ENCODE results near the gene CTNNA3. TPM values are rescaled to one million over a fixed set of nuclear protein-coding genes. Genes with fewer than 3 reads are reported as not detected.

The CTNNA3 gene
- total RNA-seq, 6 donors from 2014 or later = 0.20 to 2.0 TPM; not detected in 4

DNA sequence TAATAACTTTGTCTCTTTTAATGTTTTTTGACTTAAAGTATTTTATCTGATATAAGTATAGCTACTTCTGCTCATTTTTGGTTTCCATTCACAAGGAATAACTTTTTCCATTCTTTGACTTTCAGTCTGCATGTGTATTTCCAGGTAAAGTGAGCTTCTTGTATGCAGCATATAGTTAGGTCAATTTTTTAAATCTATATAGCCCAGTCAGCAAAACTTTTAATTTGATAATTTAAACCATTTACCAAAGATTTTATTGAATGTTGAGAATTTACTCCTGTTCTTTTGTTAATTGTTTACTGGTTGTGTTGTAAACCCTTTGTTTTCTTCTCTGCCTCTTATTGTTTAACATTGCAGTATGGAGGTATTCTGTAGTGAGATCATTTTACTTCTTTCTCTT is 1467.1 kb downstream of the CTNNA3 start:
- H3K36me3 ChIP-seq = no peaks in the 10 kb centered on the region
- no peak overlapping the region for H3K4me3 ChIP-seq
- TF ChIP-seq, protein P1, sequence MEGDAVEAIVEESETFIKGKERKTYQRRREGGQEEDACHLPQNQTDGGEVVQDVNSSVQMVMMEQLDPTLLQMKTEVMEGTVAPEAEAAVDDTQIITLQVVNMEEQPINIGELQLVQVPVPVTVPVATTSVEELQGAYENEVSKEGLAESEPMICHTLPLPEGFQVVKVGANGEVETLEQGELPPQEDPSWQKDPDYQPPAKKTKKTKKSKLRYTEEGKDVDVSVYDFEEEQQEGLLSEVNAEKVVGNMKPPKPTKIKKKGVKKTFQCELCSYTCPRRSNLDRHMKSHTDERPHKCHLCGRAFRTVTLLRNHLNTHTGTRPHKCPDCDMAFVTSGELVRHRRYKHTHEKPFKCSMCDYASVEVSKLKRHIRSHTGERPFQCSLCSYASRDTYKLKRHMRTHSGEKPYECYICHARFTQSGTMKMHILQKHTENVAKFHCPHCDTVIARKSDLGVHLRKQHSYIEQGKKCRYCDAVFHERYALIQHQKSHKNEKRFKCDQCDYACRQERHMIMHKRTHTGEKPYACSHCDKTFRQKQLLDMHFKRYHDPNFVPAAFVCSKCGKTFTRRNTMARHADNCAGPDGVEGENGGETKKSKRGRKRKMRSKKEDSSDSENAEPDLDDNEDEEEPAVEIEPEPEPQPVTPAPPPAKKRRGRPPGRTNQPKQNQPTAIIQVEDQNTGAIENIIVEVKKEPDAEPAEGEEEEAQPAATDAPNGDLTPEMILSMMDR (IDR thresholded peaks at IDR 0.05) = no peak
- DNase-seq (no peak), ATAC-seq (ENCODE audit: low FRiP score in 2 of 2) (no peak)
- no peaks in the 10 kb centered on the region for H3K4me1 ChIP-seq
- H3K9me3 ChIP-seq = peaks cover 0 to 15% (median 8%) of the 10 kb centered on the region in 4 donors
- no peak overlapping the region for H3K27ac ChIP-seq
- H3K27me3 ChIP-seq = peaks cover 0 to 4% (median 0%) of the 10 kb centered on the region in 4 donors

DNA sequence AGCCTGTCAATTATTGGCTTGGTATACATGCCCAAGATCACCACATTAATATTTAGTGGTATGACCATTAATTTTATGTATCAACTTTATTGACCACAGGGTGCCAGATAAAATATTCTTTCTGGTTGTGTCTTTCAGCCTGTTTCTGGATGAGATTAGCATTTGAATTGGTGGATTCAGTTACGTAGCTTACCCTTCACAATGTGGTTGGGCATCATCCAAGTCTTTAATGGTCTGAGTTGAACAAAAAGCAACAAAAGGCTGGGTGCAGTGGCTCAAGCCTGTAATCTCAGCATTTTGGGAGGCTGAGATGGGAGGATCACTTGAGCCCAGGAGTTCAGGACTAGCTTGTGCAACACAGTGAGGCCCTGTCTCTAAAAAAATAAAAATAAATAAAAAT is 1472.3 kb downstream of the CTNNA3 start:
- DNase-seq (no peak), ATAC-seq (ENCODE audit: low FRiP score in 2 of 2) (no peak)
- no peaks in the 10 kb centered on the region for H3K36me3 ChIP-seq
- H3K27me3 ChIP-seq = no peaks in the 10 kb centered on the region
- H3K4me3 ChIP-seq = no peak overlapping the region
- H3K9me3 ChIP-seq = peaks cover 0 to 10% (median 0%) of the 10 kb centered on the region in 4 donors
- TF ChIP-seq POLR2A (IDR thresholded peaks at IDR 0.05) (no peak), EP300 (IDR thresholded peaks at IDR 0.05) (no peak), POLR2AphosphoS5 (IDR thresholded peaks at IDR 0.05) (no peak)
- H3K27ac ChIP-seq = no peak overlapping the region
- H3K4me1 ChIP-seq = no peaks in the 10 kb centered on the region
- WGBS, 2 donors = 77 to 89% methylated on average over 1 of the region's 1 CpG

DNA sequence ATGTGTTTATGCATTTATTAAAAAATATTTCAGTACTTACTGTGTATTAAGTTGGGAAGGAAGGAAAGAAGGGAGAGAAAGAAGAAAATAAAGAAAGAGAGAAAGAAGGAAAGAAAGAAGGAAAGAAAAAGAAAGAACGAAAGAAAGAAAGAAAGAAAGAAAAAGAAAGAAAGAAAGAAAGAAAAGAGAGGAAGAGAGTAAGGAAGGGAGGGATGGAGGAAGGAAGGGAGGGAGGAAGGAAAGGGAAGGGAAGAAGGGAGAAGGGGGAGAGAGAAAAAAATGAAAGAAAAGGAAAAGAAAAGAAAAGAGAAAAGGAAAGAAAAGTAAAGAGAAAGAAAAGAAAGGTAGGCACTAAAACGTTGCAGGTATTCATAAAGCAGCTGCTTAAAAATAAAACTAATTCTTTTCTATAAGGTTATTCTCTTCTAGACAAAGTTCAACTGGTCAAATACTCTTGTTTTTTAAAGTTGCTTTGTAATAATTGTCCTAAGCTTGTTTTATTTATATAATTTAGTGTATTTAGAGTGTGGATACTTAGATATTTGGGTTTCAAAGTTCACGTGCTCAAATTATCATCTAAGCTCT is 1473.4 kb downstream of the CTNNA3 start:
- Histone ChIP-seq H3K4me3 (no peak overlapping the region), H3K27me3 (no peaks in the 10 kb centered on the region), H3K27ac (no peak overlapping the region), H3K36me3 (no peaks in the 10 kb centered on the region), H3K4me1 (no peaks in the 10 kb centered on the region), H3K9me3 (peaks cover 0 to 8% (median 0%) of the 10 kb centered on the region in 4 donors)
- DNase-seq = no peak
- WGBS, 2 donors = 72% methylated on average over 3 of the region's 3 CpGs
- ATAC-seq (ENCODE audit: low FRiP score in 2 of 2) = no peak
- TF ChIP-seq, protein P1 (IDR thresholded peaks at IDR 0.05) = no peak
- TF ChIP-seq EP300 (IDR thresholded peaks at IDR 0.05) (no peak), POLR2AphosphoS5 (IDR thresholded peaks at IDR 0.05) (no peak), POLR2A (IDR thresholded peaks at IDR 0.05) (no peak)

DNA sequence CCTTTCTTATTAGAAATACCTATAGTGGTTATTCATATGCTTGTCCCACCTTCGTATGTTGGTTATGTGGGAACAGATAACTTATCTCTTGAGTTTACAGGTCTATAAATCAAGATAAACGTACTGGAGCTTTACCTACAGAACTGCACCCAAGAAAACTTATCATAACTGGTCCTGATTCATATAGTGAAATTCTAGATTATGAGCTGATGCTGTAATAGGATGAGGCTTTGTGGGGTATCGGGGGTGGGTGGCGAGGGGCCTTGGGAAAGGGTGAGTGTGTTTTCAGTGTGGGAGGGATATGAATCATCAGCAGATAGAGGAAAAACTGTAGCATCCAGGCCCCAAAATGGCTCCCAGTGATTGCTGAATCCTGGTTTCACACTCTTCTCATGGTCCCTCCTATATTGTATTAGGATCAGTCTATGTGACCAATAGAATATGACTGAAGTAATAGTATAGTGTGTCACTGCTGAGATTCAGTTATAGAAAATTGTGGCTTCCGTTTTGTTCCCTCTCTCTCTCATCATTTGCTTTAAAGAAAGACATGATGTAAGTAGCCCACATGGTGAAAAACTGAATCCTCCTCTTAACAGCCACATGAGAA is 1476.9 kb downstream of the CTNNA3 start:
- Histone ChIP-seq H3K4me1 (no peaks in the 10 kb centered on the region), H3K4me3 (no peak overlapping the region), H3K27me3 (no peaks in the 10 kb centered on the region), H3K36me3 (no peaks in the 10 kb centered on the region), H3K27ac (no peak overlapping the region), H3K9me3 (no peaks in the 10 kb centered on the region)
- DNase-seq (no peak), ATAC-seq (ENCODE audit: low FRiP score in 2 of 2) (no peak)
- no peak for TF ChIP-seq POLR2AphosphoS5 (IDR thresholded peaks at IDR 0.05)
- no peak for TF ChIP-seq POLR2A (IDR thresholded peaks at IDR 0.05)
- TF ChIP-seq, protein P1 (IDR thresholded peaks at IDR 0.05) = no peak
- TF ChIP-seq EP300 (IDR thresholded peaks at IDR 0.05) = no peak
- WGBS, 2 donors = 79 to 84% methylated on average over 5 of the region's 5 CpGs

DNA sequence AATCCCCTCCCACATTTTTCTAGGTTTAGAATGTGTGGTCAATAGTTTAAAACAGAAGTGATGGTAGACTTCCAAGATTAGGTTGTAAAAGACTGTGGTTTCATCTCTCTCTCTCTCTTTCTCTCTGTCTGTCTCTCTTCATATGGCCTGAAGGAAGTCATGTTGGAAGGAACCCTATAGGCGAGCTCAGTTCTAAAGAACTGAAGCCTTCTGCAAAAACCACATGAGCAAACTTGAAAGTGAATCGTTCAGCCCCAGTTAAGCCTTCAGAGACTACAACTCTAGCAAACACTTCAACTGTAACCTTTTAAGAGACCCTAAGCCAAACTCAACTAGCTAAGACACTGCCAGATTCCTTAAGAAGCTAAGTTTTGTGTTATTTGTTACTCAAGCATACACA is 1477.7 kb downstream of the CTNNA3 start:
- Histone ChIP-seq H3K27me3 (no peaks in the 10 kb centered on the region), H3K4me1 (no peaks in the 10 kb centered on the region), H3K36me3 (no peaks in the 10 kb centered on the region), H3K9me3 (no peaks in the 10 kb centered on the region), H3K27ac (no peak overlapping the region), H3K4me3 (no peak overlapping the region)
- DNase-seq = no peak
- ATAC-seq (ENCODE audit: low FRiP score in 2 of 2) = no peak
- TF ChIP-seq POLR2A (IDR thresholded peaks at IDR 0.05) (no peak), EP300 (IDR thresholded peaks at IDR 0.05) (no peak), POLR2AphosphoS5 (IDR thresholded peaks at IDR 0.05) (no peak)
- TF ChIP-seq, protein P1 (IDR thresholded peaks at IDR 0.05) = no peak
- 48 to 75% methylated on average over 2 of the region's 2 CpGs for WGBS, 2 donors

Data from upper lobe of left lung (tissue), 6 donors.